ENCODE measurements around the gene AGPAT2. TPM values are rescaled to one million over a fixed set of nuclear protein-coding genes. Genes with fewer than 3 reads are reported as not detected.

Gene AGPAT2
- total and polyA plus RNA-seq, 8 donors = 24.9 to 170 (median 35.4) TPM

DNA sequence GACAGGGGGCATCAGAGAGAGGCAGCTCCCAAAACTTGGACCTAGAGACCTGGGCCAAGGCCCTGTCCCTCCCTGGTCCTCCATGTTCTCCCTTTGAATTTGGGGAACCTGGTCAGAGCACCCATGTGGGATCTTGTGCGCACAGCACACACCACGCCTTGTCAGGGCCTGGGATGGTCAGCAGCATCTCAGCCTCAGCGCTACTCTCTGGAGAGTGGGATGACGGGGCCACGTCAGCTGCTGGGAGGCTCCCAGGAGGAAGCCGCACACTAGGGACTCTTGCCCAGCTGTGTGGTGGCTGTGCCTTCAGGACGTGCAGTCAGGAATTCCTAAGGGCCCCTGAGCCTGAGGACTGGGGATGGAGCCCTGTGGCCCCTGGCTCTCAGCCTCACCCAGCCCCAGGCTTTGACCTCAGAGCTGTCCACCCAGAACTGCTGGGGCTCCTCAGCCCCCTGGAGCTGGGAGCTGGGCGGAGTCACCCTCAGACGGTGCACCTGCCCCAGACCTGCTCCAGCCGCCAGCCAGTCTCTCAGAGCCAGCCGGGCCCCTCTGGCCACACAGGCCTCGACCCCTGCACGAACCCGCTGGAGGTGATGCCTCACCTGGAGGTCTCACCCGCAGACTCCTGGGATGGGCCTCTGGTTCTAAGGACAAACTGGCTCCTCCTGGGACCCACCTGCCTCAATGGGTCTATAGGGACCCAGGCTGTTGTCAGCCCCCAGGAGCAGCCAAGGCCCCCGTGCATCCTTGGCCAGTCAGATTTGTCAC, 62.9 kb downstream of the AGPAT2 start:
- Histone ChIP-seq H3K36me3 (no peaks in the 10 kb centered on the region), H3K4me3 (no peak overlapping the region), H3K4me1 (peaks cover 29 to 80% of the 10 kb centered on the region in 2 donors), H3K27me3 (peaks cover 0 to 21% of the 10 kb centered on the region in 2 donors), H3K27ac (no peak overlapping the region), H3K9me3 (no peaks in the 10 kb centered on the region)
- ATAC-seq (no peak), DNase-seq (peak in 1 of 4 donors; percentile 78)
- TF ChIP-seq, protein P1, sequence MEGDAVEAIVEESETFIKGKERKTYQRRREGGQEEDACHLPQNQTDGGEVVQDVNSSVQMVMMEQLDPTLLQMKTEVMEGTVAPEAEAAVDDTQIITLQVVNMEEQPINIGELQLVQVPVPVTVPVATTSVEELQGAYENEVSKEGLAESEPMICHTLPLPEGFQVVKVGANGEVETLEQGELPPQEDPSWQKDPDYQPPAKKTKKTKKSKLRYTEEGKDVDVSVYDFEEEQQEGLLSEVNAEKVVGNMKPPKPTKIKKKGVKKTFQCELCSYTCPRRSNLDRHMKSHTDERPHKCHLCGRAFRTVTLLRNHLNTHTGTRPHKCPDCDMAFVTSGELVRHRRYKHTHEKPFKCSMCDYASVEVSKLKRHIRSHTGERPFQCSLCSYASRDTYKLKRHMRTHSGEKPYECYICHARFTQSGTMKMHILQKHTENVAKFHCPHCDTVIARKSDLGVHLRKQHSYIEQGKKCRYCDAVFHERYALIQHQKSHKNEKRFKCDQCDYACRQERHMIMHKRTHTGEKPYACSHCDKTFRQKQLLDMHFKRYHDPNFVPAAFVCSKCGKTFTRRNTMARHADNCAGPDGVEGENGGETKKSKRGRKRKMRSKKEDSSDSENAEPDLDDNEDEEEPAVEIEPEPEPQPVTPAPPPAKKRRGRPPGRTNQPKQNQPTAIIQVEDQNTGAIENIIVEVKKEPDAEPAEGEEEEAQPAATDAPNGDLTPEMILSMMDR (IDR thresholded peaks at IDR 0.05) = no peak
- intact Hi-C loops (cut with DNase I) = no loop called here

DNA sequence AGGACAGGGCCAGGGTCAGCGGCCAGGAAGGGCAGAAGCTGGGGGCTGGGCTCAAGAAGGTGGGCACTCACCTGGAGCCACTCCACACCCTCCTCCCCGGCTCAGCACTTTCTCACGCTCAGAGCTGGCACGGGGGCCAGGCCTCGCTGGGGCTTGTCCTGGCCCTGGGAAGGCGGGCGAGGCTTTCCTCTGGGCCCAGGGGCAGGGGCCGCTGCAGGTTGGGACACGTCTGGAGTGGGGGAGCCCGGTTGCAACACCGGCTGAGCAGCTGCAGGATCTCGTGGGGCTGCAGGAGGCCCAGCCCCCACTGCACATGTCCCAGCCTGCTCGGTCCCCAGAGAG, 63.4 kb downstream of the AGPAT2 start:
- Histone ChIP-seq H3K4me1 (peaks cover 32 to 85% of the 10 kb centered on the region in 2 donors), H3K27me3 (peaks cover 0 to 15% of the 10 kb centered on the region in 2 donors), H3K36me3 (no peaks in the 10 kb centered on the region), H3K4me3 (no peak overlapping the region), H3K9me3 (no peaks in the 10 kb centered on the region), H3K27ac (no peak overlapping the region)
- DNase-seq (peak in 1 of 4 donors; percentile 66), ATAC-seq (no peak)
- intact Hi-C loops (cut with DNase I) = no loop called here
- TF ChIP-seq, protein P1 (IDR thresholded peaks at IDR 0.05) = no peak

Small RNA genes within 50 kb of the gene (microRNA-seq; reads per million reads assigned to microRNA genes)
- 199,067 to 330,528 reads per million in 2 donors for gene MIR126

Other genes with a start within 250 kb of the AGPAT2 start
- gene INPP5E, start 247.6 kb downstream of the AGPAT2 start, total RNA-seq = 10 to 100 TPM; 12.0 TPM
- gene INPP5E, start 247.6 kb downstream of the AGPAT2 start, polyA plus RNA-seq (ENCODE audit: insufficient read length in 6 of 6) = 10 to 100 TPM; 11.4 to 19.8 (median 14.3) TPM
- gene SEC16A, start 204.4 kb downstream of the AGPAT2 start, total RNA-seq = 10 to 100 TPM; 77.8 to 79.5 TPM
- 10 to 100 TPM; 51.2 to 69.4 (median 56.5) TPM for gene SEC16A, start 204.4 kb downstream of the AGPAT2 start, polyA plus RNA-seq (ENCODE audit: insufficient read length in 6 of 6)
- gene NOTCH1, start 141.4 kb downstream of the AGPAT2 start, total RNA-seq = 100 to 1,000 TPM in 1 of 2 donors, 10 to 100 TPM in 1; 65.1 to 102 TPM
- gene NOTCH1, start 141.4 kb downstream of the AGPAT2 start, polyA plus RNA-seq (ENCODE audit: insufficient read length in 6 of 6) = 10 to 100 TPM; 21.7 to 41.7 (median 30.4) TPM
- gene EGFL7, start 24.5 kb downstream of the AGPAT2 start, total RNA-seq = 100 to 1,000 TPM; 105 to 165 TPM
- 100 to 1,000 TPM in 2 of 6 donors, 10 to 100 TPM in 4; 65.7 to 139 (median 90.9) TPM for gene EGFL7, start 24.5 kb downstream of the AGPAT2 start, polyA plus RNA-seq (ENCODE audit: insufficient read length in 6 of 6)
- gene DIPK1B, start 25.1 kb upstream of the AGPAT2 start, total RNA-seq = 10 to 100 TPM; 12.6 to 12.7 TPM
- gene DIPK1B, start 25.1 kb upstream of the AGPAT2 start, polyA plus RNA-seq (ENCODE audit: insufficient read length in 6 of 6) = 10 to 100 TPM; 23.7 to 37.4 (median 30.6) TPM
- 10 to 100 TPM in 1 of 2 donors, under 1 TPM in 1; 0.32 to 10.0 TPM for gene LCN10, start 55.5 kb upstream of the AGPAT2 start, total RNA-seq
- gene LCN10, start 55.5 kb upstream of the AGPAT2 start, polyA plus RNA-seq (ENCODE audit: insufficient read length in 6 of 6) = under 1 TPM in 4 of 6 donors, not detected in 2; 0.11 to 0.44 (median 0.21) TPM
- 10 to 100 TPM in 1 of 2 donors, under 1 TPM in 1; 0.38 to 18.9 TPM for gene LCN6, start 61.1 kb upstream of the AGPAT2 start, total RNA-seq
- not detected for gene LCN6, start 61.1 kb upstream of the AGPAT2 start, polyA plus RNA-seq (ENCODE audit: insufficient read length in 6 of 6)
- not detected for gene LCN8, start 70.8 kb upstream of the AGPAT2 start, total RNA-seq
- not detected for gene LCN8, start 70.8 kb upstream of the AGPAT2 start, polyA plus RNA-seq (ENCODE audit: insufficient read length in 6 of 6)
- not detected for gene LCN15, start 77.1 kb upstream of the AGPAT2 start, total RNA-seq
- under 1 TPM in 5 of 6 donors, not detected in 1; 0.06 to 0.18 (median 0.07) TPM for gene LCN15, start 77.1 kb upstream of the AGPAT2 start, polyA plus RNA-seq (ENCODE audit: insufficient read length in 6 of 6)
- gene TMEM141, start 103.9 kb upstream of the AGPAT2 start, total RNA-seq = 10 to 100 TPM; 74.3 to 76.6 TPM
- gene TMEM141, start 103.9 kb upstream of the AGPAT2 start, polyA plus RNA-seq (ENCODE audit: insufficient read length in 6 of 6) = 10 to 100 TPM; 49.3 to 57.7 (median 52.8) TPM
- gene CCDC183, start 108.9 kb upstream of the AGPAT2 start, total RNA-seq = under 1 TPM in 1 of 2 donors, not detected in 1; 0.44 TPM
- 10 to 100 TPM in 4 of 6 donors, 1 to 10 TPM in 2; 5.3 to 11.7 (median 10.0) TPM for gene CCDC183, start 108.9 kb upstream of the AGPAT2 start, polyA plus RNA-seq (ENCODE audit: insufficient read length in 6 of 6)
- 10 to 100 TPM; 75.9 to 80.8 TPM for gene RABL6, start 120.5 kb upstream of the AGPAT2 start, total RNA-seq
- 10 to 100 TPM; 49.5 to 71.5 (median 56.1) TPM for gene RABL6, start 120.5 kb upstream of the AGPAT2 start, polyA plus RNA-seq (ENCODE audit: insufficient read length in 6 of 6)
- 1 to 10 TPM; 1.7 to 2.6 TPM for gene AJM1, start 155.0 kb upstream of the AGPAT2 start, total RNA-seq
- gene AJM1, start 155.0 kb upstream of the AGPAT2 start, polyA plus RNA-seq (ENCODE audit: insufficient read length in 6 of 6) = 1 to 10 TPM in 4 of 6 donors, under 1 TPM in 2; 0.59 to 1.8 (median 1.1) TPM
- gene PHPT1, start 162.0 kb upstream of the AGPAT2 start, total RNA-seq = 100 to 1,000 TPM; 118 to 151 TPM
- gene PHPT1, start 162.0 kb upstream of the AGPAT2 start, polyA plus RNA-seq (ENCODE audit: insufficient read length in 6 of 6) = 100 to 1,000 TPM in 2 of 6 donors, 10 to 100 TPM in 4; 66.1 to 124 (median 90.3) TPM
- 10 to 100 TPM; 14.7 to 16.0 TPM for gene MAMDC4, start 164.9 kb upstream of the AGPAT2 start, total RNA-seq
- 1 to 10 TPM; 5.3 to 9.9 (median 7.4) TPM for gene MAMDC4, start 164.9 kb upstream of the AGPAT2 start, polyA plus RNA-seq (ENCODE audit: insufficient read length in 6 of 6)
- 100 to 1,000 TPM; 247 to 288 TPM for gene EDF1, start 178.9 kb upstream of the AGPAT2 start, total RNA-seq
- 100 to 1,000 TPM; 339 to 408 (median 377) TPM for gene EDF1, start 178.9 kb upstream of the AGPAT2 start, polyA plus RNA-seq (ENCODE audit: insufficient read length in 6 of 6)
- gene TRAF2, start 199.1 kb upstream of the AGPAT2 start, total RNA-seq = 10 to 100 TPM; 17.2 to 22.4 TPM
- 10 to 100 TPM; 12.4 to 16.3 (median 14.6) TPM for gene TRAF2, start 199.1 kb upstream of the AGPAT2 start, polyA plus RNA-seq (ENCODE audit: insufficient read length in 6 of 6)

Measured in left lung (tissue), 10 donors.